T-cell (primary cell): Measurements from ENCODE around the gene DHX34. TPM values are rescaled to one million over a fixed set of nuclear protein-coding genes. Genes with fewer than 3 reads are reported as not detected.

ENCODE experiments used
- ATAC-seq, 4 experiments: fragments of 200-7000 bp in 3 of 4; fragments of 150-1000 bp in 1 of 4; cut with Tn5 transposase; replicated peaks in 1 of 4; 1 replicate in 3 of 4; 2 replicates in 1 of 4; pipeline ENCODE4 v1.10.0; 2021; ENCODE audit warnings: moderate library complexity in 3 of 4, mild to moderate bottlenecking in 2 of 4, moderate number of reproducible peaks in 1 of 4
- CTCF ChIA-PET, 2 donors: fragments of 300-600 bp; sonication (Branson Sonifier 250); formaldehyde crosslinking; loops; one replicate each; lab custom pipeline; 2022; ENCODE audit warnings: antibody characterized with exemption in 2 of 2; lab: Charles Lee
- POLR2A ChIA-PET, 2 donors: fragments of 300-600 bp; sonication (Branson Sonifier 250); formaldehyde crosslinking; loops; one replicate each; lab custom pipeline; 2022; ENCODE audit warnings: antibody characterized with exemption in 2 of 2; lab: Charles Lee
- DNase-seq, 35 experiments: peaks; one replicate each; pipeline versions ENCODE4 v3.0.0 to v3.0.0-alpha.2; 2013 to 2023
- H3K27ac ChIP-seq: one replicate; pipeline ENCODE4 v1.5.1; 2013; ENCODE audit warnings: low read length
- H3K27me3 ChIP-seq, 2 experiments: replicated peaks in 1 of 2; 1 replicate in 1 of 2; 2 replicates in 1 of 2; pipeline versions ENCODE4 v1.6.1 to v1.7.0; 2013; ENCODE audit warnings: low read length in 1 of 2, mixed read lengths in 1 of 2; ENCODE audit not compliant: control insufficient read depth in 2 of 2, insufficient read depth in 2 of 2; ENCODE audit errors: extremely low read depth in 1 of 2
- H3K36me3 ChIP-seq, 2 donors: 1 replicate in 1 of 2; 2 replicates in 1 of 2; pipeline versions ENCODE4 v1.6.1 to v1.7.0; 2013; ENCODE audit warnings: low read length in 1 of 2; ENCODE audit not compliant: control insufficient read depth in 2 of 2, insufficient read depth in 1 of 2; ENCODE audit errors: extremely low read depth in 1 of 2
- H3K4me1 ChIP-seq, 2 experiments: 1 replicate in 1 of 2; 2 replicates in 1 of 2; pipeline versions ENCODE4 v1.6.1 to v1.7.0; 2013; ENCODE audit warnings: low read length in 2 of 2, mixed read lengths in 1 of 2; ENCODE audit not compliant: insufficient read depth in 2 of 2, control insufficient read depth in 1 of 2; ENCODE audit errors: extremely low read depth in 1 of 2
- H3K4me3 ChIP-seq, 2 donors: 1 replicate in 1 of 2; 2 replicates in 1 of 2; pipeline versions ENCODE4 v1.5.1 to v1.7.0; 2013; ENCODE audit warnings: mild to moderate bottlenecking in 2 of 2, low read length in 1 of 2, moderate library complexity in 1 of 2; ENCODE audit not compliant: control insufficient read depth in 1 of 2; ENCODE audit errors: extremely low read depth in 1 of 2
- H3K9me3 ChIP-seq: 2 replicates; pipeline ENCODE4 v1.7.0; 2013
- H3K27ac Mint-ChIP-seq, 2 donors: one replicate each; pipeline ENCODE4 v1.8.0; 2020 to 2021; ENCODE audit warnings: mild to moderate bottlenecking in 2 of 2, mixed read lengths in 2 of 2
- H3K27me3 Mint-ChIP-seq, 2 donors: one replicate each; pipeline ENCODE4 v1.8.0; 2021 to 2022; ENCODE audit warnings: mixed read lengths in 2 of 2
- H3K36me3 Mint-ChIP-seq: one replicate; pipeline ENCODE4 v1.8.0; 2021; ENCODE audit warnings: mixed read lengths
- H3K4me1 Mint-ChIP-seq, 3 donors: one replicate each; pipeline ENCODE4 v1.8.0; 2020 to 2022; ENCODE audit warnings: mixed read lengths in 3 of 3, mild to moderate bottlenecking in 1 of 3
- H3K4me3 Mint-ChIP-seq, 3 donors: one replicate each; pipeline ENCODE4 v1.8.0; 2020 to 2022; ENCODE audit warnings: mild to moderate bottlenecking in 3 of 3, mixed read lengths in 3 of 3, moderate library complexity in 3 of 3
- H3K9me3 Mint-ChIP-seq, 3 donors: one replicate each; pipeline ENCODE4 v1.8.0; 2020 to 2022; ENCODE audit warnings: mixed read lengths in 3 of 3
- WGBS: methylation state at CpG from one replicate; pipeline ENCODE4 v1.1.5; 2013; ENCODE audit warnings: missing lambda C conversion rate; ENCODE audit not compliant: insufficient coverage; 5-methylcytosine and 5-hydroxymethylcytosine counted together
- total RNA-seq, 35 experiments: library from RNA in 6 of 35; stranded (reverse) in 6 of 35; fragments of 120-200 nt in 1 of 35; gene quantifications; one replicate each; pipeline versions ENCODE4 v1.2.1 to v1.2.4 and lab custom pipeline; 2013 to 2026

The DHX34 gene
- total RNA-seq, 5 donors from 2014 or later (not counting 1 experiment from before 2014, with no cell fraction given) = 13.4 to 30.7 (median 28.8) TPM

GRCh38 chr19:47315125-47315821 is 33.8 kb upstream of the DHX34 start:
- H3K4me1 Mint-ChIP-seq = no peaks in the 10 kb centered on the region
- ChIA-PET POLR2A (no interaction called here), CTCF (interaction anchor here in 1 of 2 donors (0.6 kb wide), 1 partner anchor 350 kb away, joined by 3 read pairs; no protein-coding TSS in a partner anchor)
- H3K4me3 ChIP-seq = no peak overlapping the region
- DNase-seq (peak in 4 of 35 experiments; percentile 4 to 54 (median 15)), ATAC-seq (no peak)
- no peaks in the 10 kb centered on the region for H3K9me3 Mint-ChIP-seq
- no peaks in the 10 kb centered on the region for H3K36me3 Mint-ChIP-seq
- no peak overlapping the region for H3K27ac Mint-ChIP-seq
- H3K4me3 Mint-ChIP-seq = no peak overlapping the region
- 41% methylated on average over 7 of the region's 12 CpGs for WGBS
- H3K9me3 ChIP-seq = no peaks in the 10 kb centered on the region
- no peaks in the 10 kb centered on the region for H3K4me1 ChIP-seq
- H3K36me3 ChIP-seq = no peaks in the 10 kb centered on the region
- H3K27me3 Mint-ChIP-seq = peaks cover 13 to 28% of the 10 kb centered on the region in 2 donors
- peaks cover 2 to 39% of the 10 kb centered on the region in 2 experiments for H3K27me3 ChIP-seq
- no peak overlapping the region for H3K27ac ChIP-seq

- H3K9me3 Mint-ChIP-seq = no peaks in the 10 kb centered on the region
- no peak overlapping the region for H3K27ac Mint-ChIP-seq
- Histone ChIP-seq H3K4me3 (no peak overlapping the region), H3K27ac (no peak overlapping the region), H3K4me1 (no peaks in the 10 kb centered on the region), H3K27me3 (peaks cover 2 to 35% of the 10 kb centered on the region in 2 experiments), H3K36me3 (no peaks in the 10 kb centered on the region), H3K9me3 (no peaks in the 10 kb centered on the region)
- no peak for DNase-seq
- ChIA-PET POLR2A (interaction anchor here in 1 of 2 donors (0.6 kb wide), 1 partner anchor 32 kb away, joined by 4 read pairs; no protein-coding TSS in a partner anchor), CTCF (interaction anchor here in 1 of 2 donors (0.7 kb wide), 1 partner anchor 152 kb away, joined by 3 read pairs; no protein-coding TSS in a partner anchor)
- no peaks in the 10 kb centered on the region for H3K36me3 Mint-ChIP-seq
- WGBS = 0% methylated on average over 1 of the region's 4 CpGs
- H3K4me1 Mint-ChIP-seq = no peaks in the 10 kb centered on the region
- H3K27me3 Mint-ChIP-seq = peaks cover 10 to 32% of the 10 kb centered on the region in 2 donors
- no peak for ATAC-seq
- H3K4me3 Mint-ChIP-seq = no peak overlapping the region
Measured at GRCh38 chr19:47316513-47316912, 32.6 kb upstream of the DHX34 start.

GRCh38 chr19:47319923-47320871 is 28.9 kb upstream of the DHX34 start:
- Mint-ChIP-seq H3K36me3 (no peaks in the 10 kb centered on the region), H3K4me1 (no peaks in the 10 kb centered on the region), H3K27ac (no peak overlapping the region), H3K27me3 (peaks cover 26 to 47% of the 10 kb centered on the region in 2 donors), H3K4me3 (no peak overlapping the region), H3K9me3 (no peaks in the 10 kb centered on the region)
- Histone ChIP-seq H3K36me3 (no peaks in the 10 kb centered on the region), H3K9me3 (no peaks in the 10 kb centered on the region), H3K4me1 (no peaks in the 10 kb centered on the region), H3K27me3 (peaks cover 2 to 51% of the 10 kb centered on the region in 2 experiments), H3K4me3 (no peak overlapping the region), H3K27ac (no peak overlapping the region)
- ChIA-PET CTCF (no interaction called here), POLR2A (no interaction called here)
- 91% methylated on average over 45 of the region's 46 CpGs for WGBS
- no peak for ATAC-seq
- DNase-seq = no peak

- no peak overlapping the region for H3K4me3 ChIP-seq
- no peak overlapping the region for H3K27ac Mint-ChIP-seq
- H3K4me1 Mint-ChIP-seq = no peaks in the 10 kb centered on the region
- no peak for ATAC-seq
- H3K9me3 Mint-ChIP-seq = no peaks in the 10 kb centered on the region
- CTCF ChIA-PET = no interaction called here
- DNase-seq = no peak
- POLR2A ChIA-PET = no interaction called here
- no peaks in the 10 kb centered on the region for H3K36me3 ChIP-seq
- peaks cover 2 to 48% of the 10 kb centered on the region in 2 experiments for H3K27me3 ChIP-seq
- WGBS = no CpG with 5 or more reads among the region's 1 CpG
- no peak overlapping the region for H3K27ac ChIP-seq
- peaks cover 21 to 44% of the 10 kb centered on the region in 2 donors for H3K27me3 Mint-ChIP-seq
- no peaks in the 10 kb centered on the region for H3K4me1 ChIP-seq
- H3K9me3 ChIP-seq = no peaks in the 10 kb centered on the region
- H3K36me3 Mint-ChIP-seq = no peaks in the 10 kb centered on the region
- H3K4me3 Mint-ChIP-seq = no peak overlapping the region
Measured at GRCh38 chr19:47321630-47322029, 27.5 kb upstream of the DHX34 start.

- H3K36me3 ChIP-seq = no peaks in the 10 kb centered on the region
- no peaks in the 10 kb centered on the region for H3K4me1 Mint-ChIP-seq
- CTCF ChIA-PET = no interaction called here
- peaks cover 2 to 46% of the 10 kb centered on the region in 2 experiments for H3K27me3 ChIP-seq
- H3K4me3 ChIP-seq = no peak overlapping the region
- no peaks in the 10 kb centered on the region for H3K36me3 Mint-ChIP-seq
- 71% methylated on average over 1 of the region's 2 CpGs for WGBS
- POLR2A ChIA-PET = no interaction called here
- no peaks in the 10 kb centered on the region for H3K4me1 ChIP-seq
- H3K27ac ChIP-seq = no peak overlapping the region
- peaks cover 21 to 44% of the 10 kb centered on the region in 2 donors for H3K27me3 Mint-ChIP-seq
- no peaks in the 10 kb centered on the region for H3K9me3 ChIP-seq
- H3K27ac Mint-ChIP-seq = no peak overlapping the region
- H3K9me3 Mint-ChIP-seq = no peaks in the 10 kb centered on the region
- no peak overlapping the region for H3K4me3 Mint-ChIP-seq
- DNase-seq (no peak), ATAC-seq (no peak)
Measured at GRCh38 chr19:47322058-47322457, 27.1 kb upstream of the DHX34 start.

- 74% methylated on average over 5 of the region's 8 CpGs for WGBS
- no peak overlapping the region for H3K4me3 ChIP-seq
- H3K27ac Mint-ChIP-seq = no peak overlapping the region
- POLR2A ChIA-PET = interaction anchor here in 1 of 2 donors (0.5 kb wide), 1 partner anchor 1834 kb away, joined by 5 read pairs; no protein-coding TSS in a partner anchor
- H3K27ac ChIP-seq = no peak overlapping the region
- ATAC-seq = no peak
- peaks cover 21 to 44% of the 10 kb centered on the region in 2 donors for H3K27me3 Mint-ChIP-seq
- H3K4me1 Mint-ChIP-seq = no peaks in the 10 kb centered on the region
- no peaks in the 10 kb centered on the region for H3K36me3 ChIP-seq
- H3K4me1 ChIP-seq = no peaks in the 10 kb centered on the region
- no peaks in the 10 kb centered on the region for H3K36me3 Mint-ChIP-seq
- H3K27me3 ChIP-seq = peaks cover 2 to 46% of the 10 kb centered on the region in 2 experiments
- DNase-seq = no peak
- CTCF ChIA-PET = no interaction called here
- H3K9me3 ChIP-seq = no peaks in the 10 kb centered on the region
- no peak overlapping the region for H3K4me3 Mint-ChIP-seq
- H3K9me3 Mint-ChIP-seq = no peaks in the 10 kb centered on the region
Measured at GRCh38 chr19:47323409-47323808, 25.7 kb upstream of the DHX34 start.
